Measurements from ENCODE around the gene TECR.
A peak's percentile ranks its signal among the peaks of the same experiment; 100 is the strongest.

Gene TECR

GRCh38 chr19:14614099-14614412 lies 84.7 kb downstream of the TECR start:
- Histone ChIP-seq H3K79me2 (ENCODE audit: insufficient read depth, low read length) (no peaks in the 10 kb centered on the region), H3K9ac (ENCODE audit: low read length) (no peak overlapping the region)

More at GRCh38 chr19:14614099-14614412, 84.7 kb downstream of the TECR start:
- Histone ChIP-seq H3F3A (ENCODE audit: insufficient read depth) (peaks cover 18% of the 10 kb centered on the region), H3K27me3 (ENCODE audit: low read length) (no peaks in the 10 kb centered on the region), H3K9me2 (replicated peaks; ENCODE audit: insufficient read depth, low read length) (no peaks in the 10 kb centered on the region), H3K4me3 (ENCODE audit: insufficient read depth, low read length, poor library complexity, severe bottlenecking) (no peak overlapping the region), H3K27ac (ENCODE audit: low read depth, low read length) (peak overlapping the region; percentile 78), H2AFZ (ENCODE audit: low read depth, low read length, severe bottlenecking) (no peak overlapping the region), H3K9me3 (ENCODE audit: insufficient read depth, low read length) (peaks cover 3% of the 10 kb centered on the region; the same call in 1 of the 2 replicates), H3K36me3 (ENCODE audit: low read length) (no peaks in the 10 kb centered on the region), H3K4me2 (ENCODE audit: low read depth, low read length, poor library complexity, severe bottlenecking) (peak overlapping the region; percentile 17), H4K20me1 (ENCODE audit: low read depth, low read length) (no peaks in the 10 kb centered on the region)
- TF ChIP-seq CTCF (IDR thresholded peaks at IDR 0.05; ENCODE audit: insufficient read depth, low read length, poor library complexity, severe bottlenecking) (no peak), EZH2phosphoT487 (conservative IDR thresholded peaks at IDR 0.05; ENCODE audit: low read length) (no peak)
